ENCODE data around the gene ARPP19.
"Not testable (repeated sequence)": the region's sequence is repeated elsewhere in the genome, so short reads cannot be mapped to it uniquely, and the experiment has no call there.

The ARPP19 gene

DNA sequence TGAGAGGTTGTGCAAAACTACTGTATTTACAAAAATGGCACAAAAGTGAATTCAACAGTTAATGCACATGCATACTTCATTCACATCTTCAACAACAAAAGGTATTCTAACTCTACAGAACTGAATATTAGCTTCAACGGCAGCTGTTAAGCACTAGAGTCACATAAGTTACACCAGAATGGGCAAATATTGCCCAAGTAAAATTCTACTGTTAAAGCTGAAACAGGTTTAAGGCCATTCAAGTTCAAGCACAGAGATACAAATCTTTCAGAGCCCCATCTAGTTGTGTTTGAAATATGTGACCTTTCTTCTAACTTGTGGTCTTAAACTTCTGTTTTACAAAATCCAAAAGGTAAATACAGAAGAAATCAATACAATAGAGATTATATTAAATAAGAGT, 17.6 kb downstream of the ARPP19 start:
- DNase-seq (ENCODE audit: low spot score) = not testable (repeated sequence)

DNA sequence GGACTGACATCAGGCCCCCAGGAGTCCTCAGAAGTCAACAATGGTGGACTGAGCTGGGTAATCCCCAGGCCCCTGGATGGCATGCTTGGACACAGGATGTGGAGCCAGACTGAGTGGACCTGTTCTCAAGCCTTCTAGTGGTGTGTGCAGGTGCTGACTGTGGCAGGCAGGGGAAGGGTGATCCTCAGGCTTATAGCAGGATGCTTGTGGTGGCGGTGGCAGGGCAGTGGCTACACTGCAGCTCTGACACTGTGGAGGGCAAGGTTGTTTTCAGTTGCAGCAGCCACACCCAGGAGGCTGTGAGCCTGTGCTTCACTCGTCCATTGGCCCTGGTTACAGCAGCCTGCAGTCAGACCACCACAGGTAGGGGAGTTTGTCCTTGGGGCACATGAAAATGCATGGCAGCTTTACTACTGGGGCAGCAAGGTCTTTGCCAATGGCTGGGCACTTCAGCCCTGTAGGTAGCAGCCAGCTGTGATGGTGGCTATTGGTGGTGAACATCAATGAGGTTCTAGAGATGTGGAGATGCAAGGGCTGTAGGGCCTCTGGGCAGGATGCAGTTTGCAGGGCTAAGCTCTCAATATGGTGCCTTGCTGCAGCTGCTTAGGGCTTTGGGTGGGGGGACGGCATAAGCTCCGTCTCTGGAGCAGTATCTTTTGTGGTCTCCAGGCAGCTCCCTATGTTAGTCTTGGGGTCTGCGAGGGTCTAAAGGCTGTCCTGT, 22.6 kb downstream of the ARPP19 start:
- no peak for DNase-seq (ENCODE audit: low spot score)

DNA sequence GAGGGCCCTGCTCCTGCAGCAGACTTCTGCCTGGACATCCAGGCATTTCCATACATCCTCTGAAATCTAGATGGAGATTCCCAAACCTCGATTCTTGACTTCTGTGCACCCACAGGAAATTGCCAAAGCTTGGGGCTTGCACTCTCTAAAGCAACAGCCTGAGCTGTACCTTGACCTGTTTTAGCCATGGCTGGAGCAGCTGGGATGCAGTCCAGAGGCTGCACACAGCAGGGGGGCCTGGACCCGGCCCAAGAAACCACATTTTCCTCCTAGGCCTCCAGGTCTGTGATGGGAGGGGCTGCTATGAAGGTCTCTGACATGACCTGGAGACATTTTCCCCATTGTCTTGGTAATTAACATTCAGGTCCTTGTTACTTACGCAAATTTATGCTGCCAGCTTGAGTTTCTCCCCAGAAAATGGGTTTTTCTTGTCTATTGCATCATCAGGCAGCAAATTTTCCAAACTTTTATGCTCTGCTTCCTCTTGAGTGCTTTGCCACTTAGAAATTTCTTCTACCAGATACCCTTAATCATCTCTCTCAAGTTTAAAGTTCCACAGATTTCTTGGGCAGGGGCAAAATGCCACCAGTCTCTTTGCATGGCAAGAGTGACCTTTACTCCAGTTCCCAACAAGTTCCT, 28.3 kb downstream of the ARPP19 start:
- no peak for DNase-seq (ENCODE audit: low spot score)

DNA sequence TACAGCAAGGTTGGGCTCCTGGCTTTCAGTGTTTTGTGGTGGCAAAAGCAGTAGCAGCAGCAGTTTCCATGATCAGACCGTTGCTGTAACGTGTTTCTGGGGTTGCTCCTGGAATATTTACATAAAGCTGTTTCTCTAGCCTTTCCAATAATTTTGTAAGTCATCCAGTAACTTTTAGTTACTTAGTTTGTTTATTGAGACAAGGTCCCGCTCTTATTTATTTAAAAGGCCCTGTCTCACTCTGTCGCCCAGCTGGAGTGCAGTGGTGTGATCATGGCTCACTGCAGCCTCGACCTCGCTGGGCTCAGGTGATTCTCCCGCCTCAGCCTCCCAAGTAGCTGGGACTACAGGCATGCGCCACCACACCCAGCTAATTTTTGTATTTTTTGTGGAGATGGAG, 31.4 kb downstream of the ARPP19 start:
- DNase-seq (ENCODE audit: low spot score) = no peak

DNA sequence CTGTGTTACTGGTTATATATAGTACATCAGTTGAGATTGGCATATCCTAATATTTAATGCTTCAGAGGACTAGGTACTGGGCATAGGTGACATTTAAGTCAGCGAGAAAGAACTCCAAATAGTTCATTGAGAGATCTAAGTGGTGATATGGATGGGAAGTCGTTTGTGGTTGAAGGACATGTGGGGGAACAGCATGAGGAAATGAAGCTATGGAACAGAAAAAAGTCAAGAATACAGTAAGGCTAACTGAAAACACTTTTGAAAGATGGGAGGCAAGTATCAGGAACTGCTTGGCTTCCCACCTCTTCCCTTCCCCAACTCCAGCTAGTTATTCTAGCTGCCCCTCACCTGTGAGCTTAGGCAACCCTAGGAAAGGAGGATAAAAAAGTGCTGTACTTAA, 36.4 kb downstream of the ARPP19 start:
- no peak for DNase-seq (ENCODE audit: low spot score)

DNA sequence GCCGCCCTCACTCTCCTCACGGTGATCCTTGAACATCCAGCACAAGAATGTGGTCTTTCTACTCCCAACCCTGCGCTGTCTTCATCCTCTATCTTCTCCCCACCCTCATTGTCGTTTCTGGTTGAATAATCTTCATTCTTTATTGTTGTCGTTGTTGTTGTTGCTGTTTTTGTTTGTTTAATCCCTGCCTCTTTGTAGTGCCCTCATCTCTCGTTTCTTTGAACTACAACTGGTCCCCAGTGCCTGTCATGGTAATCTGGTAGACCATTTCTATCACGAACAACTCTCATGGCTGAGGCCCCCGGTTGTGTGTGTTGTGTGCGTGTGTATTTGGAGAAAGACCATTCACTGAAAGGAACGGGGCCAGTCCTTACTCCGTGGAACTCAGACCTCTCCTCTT, 38.9 kb downstream of the ARPP19 start:
- DNase-seq (ENCODE audit: low spot score) = no peak

DNA sequence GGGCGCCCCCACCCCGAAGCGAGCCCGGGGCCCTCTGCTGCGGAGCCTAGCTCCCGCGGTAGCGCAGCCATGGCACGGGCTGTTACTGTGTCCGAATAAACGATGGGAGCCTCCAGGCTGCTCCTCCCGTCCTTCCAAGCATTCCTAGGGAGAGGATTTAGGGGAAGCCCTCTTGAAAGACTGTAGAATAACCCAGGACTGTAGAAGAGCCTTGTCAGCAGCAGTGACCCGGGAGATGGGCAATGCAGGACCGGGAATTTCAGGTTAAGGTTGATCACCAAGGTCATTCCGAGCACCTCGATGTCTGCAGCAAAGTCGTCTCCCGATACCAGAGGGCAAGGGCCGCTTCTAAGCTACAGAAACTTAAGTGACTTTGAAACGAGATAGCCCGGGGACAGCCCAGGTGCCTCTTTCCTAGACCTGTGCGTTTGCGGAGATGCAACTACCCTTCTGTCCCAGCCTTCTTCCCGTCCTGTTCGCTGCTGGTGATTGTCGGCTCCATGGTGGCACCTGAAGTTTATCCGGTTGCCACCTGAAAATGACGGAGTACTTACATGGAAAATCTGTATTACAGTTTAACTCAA, 39.4 kb downstream of the ARPP19 start:
- no peak for DNase-seq (ENCODE audit: low spot score)

DNA sequence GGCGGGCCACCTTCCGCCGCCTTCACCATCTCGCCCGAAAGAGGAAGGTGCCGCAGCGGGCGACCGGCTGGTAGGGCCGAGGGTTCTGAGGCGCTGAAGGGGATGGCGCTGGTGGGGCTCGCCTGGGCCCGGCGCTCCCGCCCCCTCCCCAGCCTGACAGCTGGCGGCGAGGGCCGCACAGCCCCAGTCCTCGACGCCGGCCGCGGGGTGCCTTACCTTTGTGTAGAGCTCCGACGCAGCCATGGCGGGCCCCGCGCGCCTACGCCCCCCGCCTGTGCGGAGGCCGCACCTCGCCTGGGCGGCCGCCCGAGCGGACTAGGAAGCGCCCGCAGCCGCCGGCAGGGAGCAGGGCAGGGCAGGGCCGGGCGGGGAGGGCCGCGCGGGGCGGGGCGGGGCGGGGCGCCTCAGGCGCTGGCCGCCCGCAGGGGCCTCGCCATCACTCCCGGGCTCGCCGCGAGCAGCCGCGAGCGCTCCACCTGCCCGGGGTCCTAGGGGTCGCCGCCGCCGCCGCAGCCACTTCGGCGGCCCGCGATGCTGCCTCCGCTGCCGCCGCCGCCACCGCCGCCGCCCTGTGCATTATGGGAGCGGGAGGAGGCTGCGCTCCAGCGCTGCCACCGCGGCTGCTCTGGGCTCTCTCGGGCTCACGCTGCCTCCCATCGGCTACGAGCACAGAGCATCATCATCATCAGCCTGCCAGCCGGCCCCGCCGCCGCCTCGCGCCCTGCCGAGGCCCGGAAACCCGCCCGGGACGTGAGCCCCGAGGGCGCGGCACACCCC, 40.1 kb downstream of the ARPP19 start, which contains the start of gene MYO5A:
TSS of gene MYO5A (minus strand) at position 317 of the 777 bp plus-strand sequence. CDS start at position 243, 74 bp downstream.
- DNase-seq (ENCODE audit: low spot score) = peak; percentile 76

DNA sequence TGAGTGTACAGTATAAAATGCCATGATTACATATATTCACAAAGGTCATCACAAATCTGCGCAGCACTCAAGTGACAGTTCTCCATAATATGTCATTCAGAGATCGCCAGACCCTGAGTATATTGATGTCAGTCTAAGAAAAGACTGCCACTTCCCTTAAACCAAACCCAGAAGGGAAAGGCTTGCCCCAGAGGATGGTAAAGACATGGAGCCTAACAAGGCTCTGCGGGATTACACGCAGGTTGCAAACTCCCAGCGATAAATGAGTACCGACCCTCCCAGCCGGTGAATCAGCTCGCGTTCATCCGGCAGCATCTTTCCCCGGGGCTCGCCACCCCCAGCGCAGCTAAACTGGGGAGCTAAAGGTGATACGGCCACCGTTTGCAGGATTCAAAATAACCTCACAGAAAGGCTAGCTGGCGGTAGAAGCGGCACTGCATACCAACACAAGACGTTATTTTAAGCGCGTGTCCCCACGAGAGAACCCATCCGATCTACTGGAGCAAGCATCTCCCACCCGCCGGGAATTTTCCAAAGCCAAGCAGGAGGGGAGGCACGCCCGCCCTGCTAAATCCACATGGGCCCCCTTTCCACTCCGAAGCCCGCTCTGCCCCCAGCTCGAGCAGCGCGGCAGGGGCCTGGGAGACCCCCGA, 40.8 kb downstream of the ARPP19 start:
- peak; percentile 33 for DNase-seq (ENCODE audit: low spot score)

DNA sequence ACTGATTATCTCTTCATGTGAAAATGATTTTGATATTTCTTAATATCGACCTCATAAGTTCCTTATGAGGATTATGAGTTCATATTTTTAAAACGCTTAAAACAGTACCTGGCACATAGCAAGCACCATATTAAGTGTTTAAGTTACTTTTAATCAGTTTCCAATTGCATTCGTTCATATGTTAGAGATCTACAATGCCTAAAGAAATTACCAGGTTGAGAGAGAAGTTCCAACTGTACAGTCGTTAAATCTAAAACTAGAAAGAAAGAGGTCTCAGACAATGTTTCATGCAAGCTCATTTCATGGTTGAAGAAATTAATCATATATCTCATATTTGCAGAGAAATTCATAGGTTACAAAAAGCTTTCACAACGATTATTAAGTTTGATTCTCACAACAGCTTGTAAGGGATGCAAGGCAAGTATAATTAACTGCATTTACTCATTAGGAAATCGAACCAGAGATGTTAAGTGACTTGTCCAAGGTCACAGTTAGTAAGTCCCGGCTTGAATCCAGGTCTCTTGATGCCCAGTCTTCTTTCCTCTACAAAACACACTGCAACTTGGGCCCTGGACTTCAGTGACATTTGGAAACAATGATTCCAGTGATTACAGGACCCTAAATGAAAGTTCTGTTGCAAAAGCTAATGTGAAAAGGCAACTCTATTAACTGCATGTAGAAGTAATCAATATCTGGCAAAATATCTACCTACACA, 41.5 kb downstream of the ARPP19 start:
- DNase-seq (ENCODE audit: low spot score) = no peak

DNA sequence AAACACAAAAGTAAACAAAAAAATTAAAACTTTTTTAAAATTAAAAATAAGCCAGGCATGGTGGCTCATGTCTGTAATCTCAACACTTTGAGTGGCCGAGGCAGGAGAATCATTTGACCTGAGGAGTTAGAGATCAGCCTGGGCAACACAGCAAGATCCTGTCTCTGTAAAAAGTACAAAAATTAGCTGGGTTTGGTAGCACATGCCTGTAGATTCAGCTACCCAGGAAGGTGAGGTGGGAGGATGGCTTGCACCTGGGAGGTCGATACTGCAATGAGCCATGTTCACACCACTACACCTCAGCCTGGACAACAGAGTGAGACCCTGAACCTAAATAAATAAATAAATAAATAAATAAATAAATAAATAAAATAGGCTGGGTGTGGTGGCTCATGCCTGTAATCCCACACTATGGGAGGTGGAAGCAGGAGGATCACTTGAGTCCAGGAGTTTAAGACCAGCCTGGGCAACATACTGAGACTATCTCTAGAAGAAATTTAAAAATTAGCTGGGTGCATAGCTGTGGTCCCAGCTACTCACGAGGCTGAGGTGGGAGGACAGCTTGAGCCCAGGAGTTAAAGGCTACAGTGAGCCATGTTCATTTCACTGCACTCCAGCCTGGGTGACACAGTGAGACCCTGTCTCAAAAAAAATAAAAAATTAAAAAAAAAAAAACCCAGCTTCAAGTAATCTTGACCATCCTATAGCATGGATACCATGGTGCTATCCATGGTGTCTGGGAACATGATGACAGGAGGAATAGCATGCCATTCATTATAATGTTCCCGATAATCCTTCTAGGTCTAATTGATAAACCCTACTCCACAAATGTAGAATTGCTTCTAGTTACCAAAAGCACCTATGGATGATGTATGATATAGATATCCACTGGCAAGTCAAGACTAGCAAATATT, 44.4 kb downstream of the ARPP19 start:
- DNase-seq (ENCODE audit: low spot score) = no peak

DNA sequence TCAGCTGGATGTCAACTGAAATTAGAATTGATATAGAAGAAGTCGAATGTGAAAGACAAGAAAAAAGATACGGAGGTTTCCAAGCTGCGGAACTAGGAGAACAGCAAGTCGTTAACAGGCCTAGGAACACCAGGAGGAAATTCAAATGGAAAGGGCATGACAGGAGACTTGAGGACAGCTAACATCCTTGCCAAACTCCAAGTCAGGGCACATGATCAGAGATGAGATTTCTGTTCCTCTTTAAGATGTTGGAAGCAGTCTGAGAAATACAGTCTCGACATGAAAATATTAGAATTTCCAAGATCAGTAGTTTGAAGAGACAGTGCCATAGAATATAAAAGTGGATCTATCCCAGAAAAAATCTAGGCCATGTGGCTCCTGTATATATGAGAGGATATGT, 45.2 kb downstream of the ARPP19 start:
- no peak for DNase-seq (ENCODE audit: low spot score)

DNA sequence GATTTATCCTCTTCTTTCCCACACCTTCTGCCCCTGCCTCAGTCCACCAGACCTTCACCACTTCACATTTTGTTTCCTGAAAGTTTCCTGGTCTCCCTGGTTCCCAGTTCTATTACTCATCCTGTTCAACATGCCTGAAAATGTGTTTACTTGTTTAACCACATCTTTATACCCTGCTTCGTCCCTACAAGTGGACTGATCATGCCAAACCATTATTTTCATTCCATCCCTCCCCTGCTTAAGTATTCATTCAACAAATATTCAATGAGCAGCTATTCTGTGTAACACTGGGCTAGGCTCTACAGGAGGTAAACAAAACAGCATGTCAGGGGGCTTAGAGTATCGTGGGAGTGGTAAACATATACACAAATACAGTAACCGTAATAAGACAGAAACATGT, 45.6 kb downstream of the ARPP19 start:
- no peak for DNase-seq (ENCODE audit: low spot score)

DNA sequence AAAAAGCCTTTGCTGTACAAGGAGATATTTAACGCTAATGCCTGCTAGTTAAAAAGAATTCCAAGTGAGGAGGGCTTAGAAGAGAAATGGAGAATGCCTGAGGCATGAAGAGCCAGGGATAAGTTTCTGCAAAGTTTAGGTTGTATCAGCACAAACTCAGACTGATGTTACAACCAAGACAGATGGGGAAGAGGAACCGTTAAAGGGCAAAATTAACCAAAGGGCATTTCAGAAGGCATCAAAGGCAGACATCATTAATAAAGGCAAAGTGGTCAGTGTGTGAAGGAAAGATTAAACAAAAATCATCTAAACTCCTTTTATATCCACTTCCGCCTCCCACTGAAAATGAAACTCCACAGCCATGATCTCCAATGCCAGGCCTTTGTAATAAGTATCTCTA, 47.1 kb downstream of the ARPP19 start:
- no peak for DNase-seq (ENCODE audit: low spot score)

DNA sequence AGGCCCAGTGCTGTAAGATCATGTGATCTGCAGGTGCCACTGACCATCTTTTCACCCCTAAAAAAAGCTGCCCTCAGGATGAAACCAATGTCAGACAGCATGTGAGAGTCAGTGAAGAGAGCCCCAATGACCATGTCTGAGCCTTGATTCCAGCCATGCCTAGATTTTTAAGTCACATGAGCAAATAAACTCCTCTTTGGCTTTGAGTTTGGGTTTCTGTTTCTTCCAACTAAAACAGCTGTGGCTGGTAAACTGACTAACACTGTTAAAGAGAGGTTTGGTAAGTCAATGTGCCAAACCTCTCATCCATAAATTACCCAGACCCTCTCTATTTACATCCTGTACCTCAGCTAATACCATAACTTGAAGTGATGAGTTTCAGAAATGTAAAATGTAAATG, 48.4 kb downstream of the ARPP19 start:
- DNase-seq (ENCODE audit: low spot score) = no peak

DNA sequence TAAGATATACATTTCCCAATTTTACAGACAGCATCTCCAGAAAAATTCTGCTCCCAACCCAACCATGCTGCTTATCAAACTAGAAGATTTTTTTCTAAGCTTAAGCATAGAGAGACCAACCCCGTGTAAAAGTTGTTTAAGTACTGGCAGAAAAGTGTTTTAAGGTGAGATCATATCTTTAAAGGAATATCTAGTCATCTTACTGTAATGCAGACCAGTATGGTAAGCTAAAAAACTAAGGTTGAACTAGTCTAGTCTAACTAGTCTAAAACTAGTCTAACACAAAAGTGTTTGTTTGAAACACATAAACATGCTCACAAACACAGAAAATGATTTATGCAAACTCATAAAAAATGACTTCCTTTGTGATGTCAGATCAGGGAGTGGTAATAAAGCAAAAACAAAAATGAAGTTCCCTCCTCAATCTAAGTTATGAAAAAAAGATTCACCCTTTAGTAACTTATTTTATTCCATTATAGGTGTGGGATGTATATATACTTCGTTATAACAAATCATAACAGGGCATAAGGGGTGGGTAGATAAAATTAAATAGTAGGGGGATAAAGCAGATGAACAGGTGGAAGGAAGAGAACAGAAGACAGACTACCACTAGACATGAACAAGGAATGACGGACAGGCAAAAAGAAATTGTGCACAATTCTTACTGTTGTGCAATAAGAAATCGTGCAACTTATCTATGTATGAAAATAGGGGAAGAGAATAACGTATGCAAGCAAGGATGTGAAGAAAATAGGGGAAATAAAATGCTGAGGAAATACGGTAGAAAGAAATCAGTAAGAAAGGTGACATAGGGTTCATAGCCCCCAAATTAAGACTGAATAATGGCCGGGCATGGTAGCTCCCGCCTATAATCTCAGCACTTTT, 50.1 kb downstream of the ARPP19 start:
- no peak for DNase-seq (ENCODE audit: low spot score)

DNA sequence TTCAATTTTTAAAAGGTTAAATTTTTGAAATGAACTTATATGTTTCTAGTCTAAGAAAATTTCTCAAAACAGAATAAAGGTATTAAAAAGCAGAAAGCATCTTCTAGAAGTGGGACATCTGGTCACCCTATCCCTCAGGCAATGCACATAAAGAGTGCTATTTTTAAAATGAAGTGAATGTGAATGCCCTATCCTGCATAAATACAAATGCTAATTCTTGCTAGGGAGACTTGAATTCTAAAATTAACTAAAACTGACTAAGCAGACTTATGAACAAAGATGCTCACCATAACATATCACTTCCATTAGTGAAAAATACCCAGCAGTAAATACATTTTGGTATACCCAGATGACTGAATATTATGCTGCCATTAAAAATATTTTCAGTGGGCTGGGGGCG, 51.8 kb downstream of the ARPP19 start:
- no peak for DNase-seq (ENCODE audit: low spot score)

DNA sequence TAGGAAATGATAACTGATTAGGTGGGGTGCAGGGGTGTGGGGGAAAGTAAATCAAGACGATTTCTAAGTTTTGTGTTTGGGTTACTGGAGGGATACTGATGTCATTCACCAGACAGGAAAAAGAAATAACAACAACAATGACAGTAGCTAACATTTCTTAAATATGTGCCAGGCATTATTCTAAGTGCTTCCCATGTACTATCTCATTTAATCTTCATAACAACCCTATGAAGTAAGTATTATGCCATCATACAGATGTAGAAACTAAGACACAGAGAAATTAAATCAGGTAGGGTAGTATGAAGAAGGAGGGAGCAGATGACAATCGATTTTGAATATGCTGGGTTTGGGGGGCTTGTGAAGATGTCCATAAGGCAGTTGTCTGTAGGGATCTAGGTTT, 53.5 kb downstream of the ARPP19 start:
- DNase-seq (ENCODE audit: low spot score) = no peak

DNA sequence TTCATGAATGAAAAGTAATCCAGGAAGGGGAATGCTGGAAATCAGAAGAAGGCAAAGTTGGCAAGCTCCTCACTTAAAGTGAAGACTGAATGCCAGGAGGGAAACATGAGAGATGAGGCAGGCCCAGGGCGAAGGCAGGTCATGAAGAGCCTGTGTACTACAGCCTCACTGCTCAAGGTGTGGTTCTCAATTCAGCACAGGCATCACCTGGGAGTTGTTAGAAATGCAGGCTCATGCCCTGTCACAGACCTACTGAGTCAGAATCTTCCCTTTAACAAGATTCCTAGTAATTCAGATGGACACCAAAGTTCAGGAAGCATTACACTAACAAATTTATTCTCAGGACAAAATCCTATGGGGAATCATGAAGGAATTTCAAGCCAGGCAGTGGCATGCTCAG, 54.3 kb downstream of the ARPP19 start:
- DNase-seq (ENCODE audit: low spot score) = no peak

All from activated CD4-positive, alpha-beta T cell treated with anti-CD3 and anti-CD28 coated beads, Interleukin-2, Interleukin-4, amounts not matched to agents 100 ng/mL and 50 ng/mL, durations not matched to agents 16 hours and 8 hours (primary cell).